HepG2 (cell line): ENCODE measurements around the gene ALDH16A1. TPM values are rescaled to one million over a fixed set of nuclear protein-coding genes. Genes with fewer than 3 reads are reported as not detected.

ENCODE experiments used
- ATAC-seq: fragments of 200-7000 bp; cut with Tn5 transposase; 3 replicates; pipeline ENCODE4 v1.9.1; 2020; ENCODE audit warnings: mild to moderate bottlenecking, moderate library complexity
- BruUV-seq: library from RNA; stranded (reverse); fragments of 400-500 nt; replicated peaks from 2 replicates; lab custom pipeline; 2021; lab: Mats Ljungman, UMichigan
- CTCF ChIA-PET: fragments of 300-600 bp; formaldehyde crosslinking; extraction: SDS; loops from one replicate; lab custom pipeline; 2021; ENCODE audit warnings: low total read pairs, inconsistent platforms, low intra/inter-chr PET ratio; lab: Yijun Ruan, JAX
- POLR2A ChIA-PET: fragments of 350-600 bp; sonication (Branson Sonifier 250); formaldehyde crosslinking; loops from one replicate; lab custom pipeline; 2020; ENCODE audit warnings: antibody characterized with exemption, inconsistent platforms; lab: Yijun Ruan, JAX
- DNase-seq: peaks from one replicate; pipeline ENCODE4 v3.0.0-alpha.2; 2015; ENCODE audit warnings: low spot score
- FAIRE-seq: peaks from 3 replicates; lab custom pipeline; 2011; peaks lifted over from hg19 to GRCh38; lab: Jason Lieb, UNC
- H2AFZ ChIP-seq: one replicate; pipeline ENCODE4 v1.6.1; 2011; ENCODE audit warnings: low read length, inconsistent platforms
- H3K27ac ChIP-seq: fragments of 300-600 bp; 3 replicates; pipeline ENCODE4 v1.8.0; 2011; ENCODE audit warnings: mixed run types, mild to moderate bottlenecking, mixed read lengths, low read length, inconsistent platforms; ENCODE audit not compliant: insufficient read depth; ENCODE audit errors: extremely low read length
- H3K27me3 ChIP-seq, 2 experiments: fragments of 200-600 bp in 1 of 2; 2 replicates in 1 of 2; 3 replicates in 1 of 2; pipeline versions ENCODE4 v1.6.0 to v1.8.0; 2011; ENCODE audit warnings: low read length in 2 of 2, mild to moderate bottlenecking in 2 of 2, moderate library complexity in 2 of 2, inconsistent platforms in 1 of 2; ENCODE audit not compliant: insufficient read depth in 2 of 2, control insufficient read depth in 1 of 2
- H3K36me3 ChIP-seq, 2 experiments: fragments of 200-600 bp in 1 of 2; replicated peaks in 1 of 2; 2 replicates in 1 of 2; 3 replicates in 1 of 2; pipeline versions ENCODE4 v1.5.1 to v1.8.0; 2011; ENCODE audit warnings: low read length in 2 of 2, inconsistent platforms in 1 of 2; ENCODE audit not compliant: insufficient read depth in 2 of 2, control insufficient read depth in 1 of 2
- H3K4me1 ChIP-seq: 2 replicates; pipeline ENCODE4 v1.5.1; 2012; ENCODE audit warnings: low read length, inconsistent platforms; ENCODE audit not compliant: insufficient read depth
- H3K4me2 ChIP-seq: 2 replicates; pipeline ENCODE4 v1.6.0; 2011; ENCODE audit warnings: low read depth, low read length, inconsistent platforms
- H3K4me3 ChIP-seq, 3 experiments: fragments of 200-600 bp in 1 of 3; sonication (generic), shearing (Covaris generic) in 1 of 3; replicated peaks in 1 of 3; 2 replicates each; pipeline ENCODE4 v1.5.1; 2011 to 2016; ENCODE audit warnings: low read length in 3 of 3, inconsistent platforms in 2 of 3, low read depth in 2 of 3, mild to moderate bottlenecking in 2 of 3, control low read depth in 1 of 3, mixed read lengths in 1 of 3; ENCODE audit not compliant: insufficient read depth in 1 of 3
- H3K79me2 ChIP-seq: one replicate; pipeline ENCODE4 v1.6.1; 2011; ENCODE audit warnings: low read length, inconsistent platforms; ENCODE audit not compliant: insufficient read depth
- H3K9ac ChIP-seq: 2 replicates; pipeline ENCODE4 v1.6.0; 2011; ENCODE audit warnings: mild to moderate bottlenecking, low read depth, low read length, inconsistent platforms; ENCODE audit not compliant: insufficient read depth
- H3K9me3 ChIP-seq: 2 replicates; pipeline ENCODE4 v1.5.1; 2012; ENCODE audit warnings: mild to moderate bottlenecking, low read length
- H4K20me1 ChIP-seq: 2 replicates; pipeline ENCODE4 v1.6.0; 2011; ENCODE audit warnings: inconsistent platforms, mild to moderate bottlenecking, low read length, moderate library complexity; ENCODE audit not compliant: insufficient read depth
- ESRRA ChIP-seq: sonication (generic); formaldehyde crosslinking; IDR thresholded peaks from 2 replicates; pipeline ENCODE4 v1.5.1; 2020; ENCODE audit warnings: mild to moderate bottlenecking, low read depth, missing genetic modification reagents
- HDAC6 ChIP-seq: fragments of 200-600 bp; sonication (generic); IDR thresholded peaks from 2 replicates; pipeline ENCODE4 v1.7.0; 2017; ENCODE audit warnings: mild to moderate bottlenecking, antibody characterized with exemption, low read length, low read depth
- KDM5B ChIP-seq: sonication (generic); formaldehyde crosslinking; IDR thresholded peaks from 2 replicates; pipeline ENCODE4 v1.4.0; 2020; ENCODE audit warnings: missing genetic modification reagents, mild to moderate bottlenecking, borderline replicate concordance
- NR2C2 ChIP-seq: sonication (generic); formaldehyde crosslinking; IDR thresholded peaks from 2 replicates; pipeline ENCODE4 v1.4.0; 2020; ENCODE audit warnings: missing genetic modification reagents, mild to moderate bottlenecking, moderate library complexity, borderline replicate concordance
- PTBP1 ChIP-seq: fragments of 200-400 bp; formaldehyde crosslinking; IDR thresholded peaks from 2 replicates; pipeline ENCODE4 v1.6.1; 2018; ENCODE audit warnings: low read length, low read depth; ENCODE audit not compliant: poor library complexity, severe bottlenecking
- SOX13 ChIP-seq, 3 experiments: fragments of 450-650 bp in 1 of 3; sonication (generic) in 1 of 3; formaldehyde crosslinking in 1 of 3; IDR thresholded peaks in 2 of 3; conservative IDR thresholded peaks in 1 of 3; 2 replicates each; pipeline versions ENCODE4 v1.5.0 to v1.6.1; 2016 to 2020; ENCODE audit warnings: antibody characterized with exemption in 1 of 3, mild to moderate bottlenecking in 1 of 3, missing compliant biosample characterization in 1 of 3, missing genetic modification reagents in 1 of 3, moderate library complexity in 1 of 3
- SOX6 ChIP-seq, 2 experiments: fragments of 450-650 bp in 1 of 2; sonication (generic) in 1 of 2; formaldehyde crosslinking in 1 of 2; IDR thresholded peaks; 2 replicates each; pipeline versions ENCODE4 v1.4.0 to v1.6.1; 2017 to 2020; ENCODE audit warnings: antibody characterized with exemption in 1 of 2, mild to moderate bottlenecking in 1 of 2, missing genetic modification reagents in 1 of 2
- STAT5B ChIP-seq: sonication (generic); formaldehyde crosslinking; IDR thresholded peaks from 2 replicates; pipeline ENCODE4 v1.4.0; 2020; ENCODE audit warnings: missing genetic modification reagents
- TOE1 ChIP-seq: sonication (generic); formaldehyde crosslinking; IDR thresholded peaks from 2 replicates; pipeline ENCODE4 v1.4.0; 2020; ENCODE audit warnings: mild to moderate bottlenecking, missing genetic modification reagents
- ZNF234 ChIP-seq: sonication (generic); formaldehyde crosslinking; conservative IDR thresholded peaks from 2 replicates; pipeline ENCODE4 v1.5.1; 2020; ENCODE audit warnings: mild to moderate bottlenecking, missing genetic modification reagents
- ZNF251 ChIP-seq: sonication (generic); formaldehyde crosslinking; IDR thresholded peaks from 2 replicates; pipeline ENCODE4 v1.9.0; 2021; ENCODE audit warnings: mild to moderate bottlenecking, missing genetic modification reagents
- ZNF33B ChIP-seq: sonication (generic); formaldehyde crosslinking; IDR thresholded peaks from 2 replicates; pipeline ENCODE4 v1.5.1; 2020; ENCODE audit warnings: mild to moderate bottlenecking, missing genetic modification reagents
- ZNF607 ChIP-seq: sonication (generic); formaldehyde crosslinking; IDR thresholded peaks from 2 replicates; pipeline ENCODE4 v1.5.1; 2020; ENCODE audit warnings: missing genetic modification reagents, mild to moderate bottlenecking, borderline replicate concordance
- ZNF75D ChIP-seq: sonication (generic); formaldehyde crosslinking; IDR thresholded peaks from 2 replicates; pipeline ENCODE4 v1.8.1; 2023; ENCODE audit warnings: missing genetic modification reagents, mild to moderate bottlenecking, borderline replicate concordance
- ZSCAN30 ChIP-seq: sonication (generic); formaldehyde crosslinking; IDR thresholded peaks from 2 replicates; pipeline ENCODE4 v1.5.0; 2020; ENCODE audit warnings: mild to moderate bottlenecking, missing genetic modification reagents
- WGBS: methylation state at CpG from one replicate; pipeline ENCODE4 v1.1.6; 2017; ENCODE audit warnings: low lambda C conversion rate; 5-methylcytosine and 5-hydroxymethylcytosine counted together
- in situ Hi-C: cut with HindIII; loops from 2 replicates; pipeline ENCODE4 v1.10.0; 2017; ENCODE audit warnings: low pct_unique_long_range_greater_than_20kb; ENCODE audit not compliant: extremely low pct_ligation_motif_present
- intact Hi-C: fragments of 100-400 bp; cut with micrococcal nuclease; formaldehyde crosslinking; loops from one replicate; pipeline ENCODE4 v1.10.0; 2022; ENCODE audit not compliant: unreplicated experiment
- polyA plus RNA-seq, 8 experiments: library from polyadenylated mRNA; depleted of rRNA in 3 of 8; stranded (reverse) in 7 of 8; unstranded in 1 of 8; fragments of >200 nt; fragmentation: Illumina TruSeq in 4 of 8; extraction: Trizol in 4 of 8; gene quantifications; 2 replicates each; pipeline versions ENCODE4 v1.2.1 to v1.2.3, GENCODE V29; 2011 to 2016; ENCODE audit warnings: low read depth in 4 of 8, missing spikeins in 1 of 8, mixed read lengths in 1 of 8; ENCODE audit not compliant: insufficient read depth in 1 of 8
- total RNA-seq, 5 experiments: library from RNA; depleted of rRNA; stranded (reverse); fragments of >200 nt; fragmentation: Illumina TruSeq; extraction: Trizol; gene quantifications; 2 replicates each; pipeline ENCODE4 v1.2.3, GENCODE V29; 2016; ENCODE audit warnings: low read depth in 1 of 5
- TF ChIP-seq, protein P1 (sequence below): sonication (generic); formaldehyde crosslinking; IDR thresholded peaks from 2 replicates; pipeline ENCODE4 v1.4.0; 2020; ENCODE audit warnings: missing genetic modification reagents, mild to moderate bottlenecking, borderline replicate concordance
- TF ChIP-seq, protein P2 (sequence below): IDR thresholded peaks from 2 replicates; pipeline ENCODE4 v1.6.1; 2016; ENCODE audit warnings: control low read depth
- TF ChIP-seq, protein P3 (sequence below): sonication (generic); formaldehyde crosslinking; IDR thresholded peaks from 2 replicates; pipeline ENCODE4 v1.5.1; 2020; ENCODE audit warnings: missing genetic modification reagents, mild to moderate bottlenecking, borderline replicate concordance

ALDH16A1 gene
- total and polyA plus RNA-seq, 2 of the 13 experiments (the other 11 are each of a cell fraction or from before 2014, with no cell fraction given), result 8.4 to 34.9 TPM

DNA sequence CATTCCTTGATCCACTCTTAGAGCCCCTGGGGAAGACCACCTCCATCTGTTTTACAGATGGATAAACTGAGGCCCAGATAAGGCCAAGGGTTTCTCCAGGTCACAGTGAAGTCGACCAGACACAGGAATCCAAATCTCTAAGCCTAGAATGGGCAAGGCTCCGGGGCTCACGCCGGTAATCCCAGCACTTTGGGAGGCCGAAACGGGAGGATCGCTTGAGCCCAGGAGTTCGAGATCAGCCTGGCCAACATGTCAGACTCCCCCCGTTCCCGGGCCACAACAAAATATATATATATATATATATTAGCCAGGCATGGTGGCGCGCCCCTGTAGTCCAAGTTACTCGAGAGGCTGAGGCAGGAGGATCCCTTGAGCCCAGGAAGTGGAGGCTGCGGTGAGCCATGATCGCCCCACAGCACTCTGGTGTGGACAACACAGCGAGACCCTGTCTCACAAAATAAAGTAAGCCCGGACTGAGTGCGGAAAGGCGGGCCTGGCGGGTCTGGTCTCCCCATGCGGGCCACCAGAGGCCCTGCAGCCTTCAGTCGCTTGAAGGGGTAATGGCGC lies 33.8 kb downstream of the ALDH16A1 start:
- no peak for DNase-seq
- 87% methylated on average over 15 of the region's 23 CpGs for WGBS
- intact Hi-C loops, result no loop called here
- no peak for ATAC-seq
- ChIA-PET CTCF (no interaction called here), POLR2A (interaction anchor here (1.4 to 1.6 kb wide), 3 partner anchors 8 to 16 kb away, joined by 3 to 13 read pairs (median 6); partner anchors contain the start of gene RPS11)
- Histone ChIP-seq H2AFZ (no peak overlapping the region), H3K4me2 (peak overlapping the region; percentile 80), H3K27ac (peak overlapping the region; percentile 70), H3K9ac (peak overlapping the region; percentile 82), H3K27me3 (peaks cover 0 to 3% of the 10 kb centered on the region in 2 experiments; a peak in 1 of 5 replicates), H3K79me2 (peaks cover 37% of the 10 kb centered on the region), H3K4me3 (peak overlapping the region in 2 of 3 experiments; percentile 50 to 63; a peak in 3 of 6 replicates), H3K36me3 (peaks cover 19 to 29% of the 10 kb centered on the region in 2 experiments), H3K4me1 (peaks cover 29% of the 10 kb centered on the region), H3K9me3 (no peaks in the 10 kb centered on the region), H4K20me1 (peaks cover 39% of the 10 kb centered on the region)
- in situ Hi-C loops, result no loop called here
- no peak for FAIRE-seq
- TSS peak; percentile 49 for BruUV-seq
- TF ChIP-seq ZNF75D (CRISPR knock-in tag), result no peak
- no peak for TF ChIP-seq ESRRA
- TF ChIP-seq STAT5B (CRISPR knock-in tag), result no peak
- TF ChIP-seq KDM5B (CRISPR knock-in tag), result 0 out of 2 replicates have a peak, but pooled peaks have one; percentile 11
- no peak for TF ChIP-seq PTBP1
- TF ChIP-seq TOE1, result 0 out of 2 replicates have a peak, but pooled peaks have one; percentile 2
- TF ChIP-seq NR2C2, result no peak
- no peak for TF ChIP-seq ZNF33B (CRISPR knock-in tag)
- TF ChIP-seq ZNF607, result no peak
- no peak for TF ChIP-seq ZSCAN30 (CRISPR knock-in tag)
- no peak for TF ChIP-seq SOX6 (IDR thresholded peaks at IDR 0.05)
- TF ChIP-seq SOX6 (CRISPR knock-in tag; IDR thresholded peaks at IDR 0.05), result 0 out of 2 replicates have a peak, but pooled peaks have one; percentile 22
- TF ChIP-seq, protein P1, sequence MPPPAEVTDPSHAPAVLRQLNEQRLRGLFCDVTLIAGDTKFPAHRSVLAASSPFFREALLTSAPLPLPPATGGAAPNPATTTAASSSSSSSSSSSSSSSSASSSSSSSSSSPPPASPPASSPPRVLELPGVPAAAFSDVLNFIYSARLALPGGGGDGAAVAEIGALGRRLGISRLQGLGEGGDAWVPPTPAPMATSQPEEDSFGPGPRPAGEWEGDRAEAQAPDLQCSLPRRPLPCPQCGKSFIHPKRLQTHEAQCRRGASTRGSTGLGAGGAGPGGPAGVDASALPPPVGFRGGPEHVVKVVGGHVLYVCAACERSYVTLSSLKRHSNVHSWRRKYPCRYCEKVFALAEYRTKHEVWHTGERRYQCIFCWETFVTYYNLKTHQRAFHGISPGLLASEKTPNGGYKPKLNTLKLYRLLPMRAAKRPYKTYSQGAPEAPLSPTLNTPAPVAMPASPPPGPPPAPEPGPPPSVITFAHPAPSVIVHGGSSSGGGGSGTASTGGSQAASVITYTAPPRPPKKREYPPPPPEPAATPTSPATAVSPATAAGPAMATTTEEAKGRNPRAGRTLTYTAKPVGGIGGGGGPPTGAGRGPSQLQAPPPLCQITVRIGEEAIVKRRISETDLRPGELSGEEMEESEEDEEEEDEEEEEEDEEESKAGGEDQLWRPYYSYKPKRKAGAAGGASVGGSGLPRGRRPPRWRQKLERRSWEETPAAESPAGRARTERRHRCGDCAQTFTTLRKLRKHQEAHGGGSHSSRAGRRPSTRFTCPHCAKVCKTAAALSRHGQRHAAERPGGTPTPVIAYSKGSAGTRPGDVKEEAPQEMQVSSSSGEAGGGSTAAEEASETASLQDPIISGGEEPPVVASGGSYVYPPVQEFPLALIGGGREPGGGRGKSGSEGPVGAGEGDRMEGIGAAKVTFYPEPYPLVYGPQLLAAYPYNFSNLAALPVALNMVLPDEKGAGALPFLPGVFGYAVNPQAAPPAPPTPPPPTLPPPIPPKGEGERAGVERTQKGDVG (CRISPR knock-in tag), result no peak
- 0 out of 2 replicates have a peak, but pooled peaks have one; percentile 15 for TF ChIP-seq ZNF234
- TF ChIP-seq HDAC6, result no peak
- 0 out of 2 replicates have a peak, but pooled peaks have one; percentile 7 for TF ChIP-seq SOX13 (IDR thresholded peaks at IDR 0.05)
- no peak for TF ChIP-seq SOX13 (CRISPR knock-in tag; conservative IDR thresholded peaks at IDR 0.05 in 1 of 2, IDR thresholded peaks at IDR 0.05 in 1 of 2)
- TF ChIP-seq, protein P2, sequence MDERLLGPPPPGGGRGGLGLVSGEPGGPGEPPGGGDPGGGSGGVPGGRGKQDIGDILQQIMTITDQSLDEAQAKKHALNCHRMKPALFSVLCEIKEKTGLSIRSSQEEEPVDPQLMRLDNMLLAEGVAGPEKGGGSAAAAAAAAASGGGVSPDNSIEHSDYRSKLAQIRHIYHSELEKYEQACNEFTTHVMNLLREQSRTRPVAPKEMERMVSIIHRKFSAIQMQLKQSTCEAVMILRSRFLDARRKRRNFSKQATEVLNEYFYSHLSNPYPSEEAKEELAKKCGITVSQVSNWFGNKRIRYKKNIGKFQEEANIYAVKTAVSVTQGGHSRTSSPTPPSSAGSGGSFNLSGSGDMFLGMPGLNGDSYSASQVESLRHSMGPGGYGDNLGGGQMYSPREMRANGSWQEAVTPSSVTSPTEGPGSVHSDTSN (CRISPR knock-in tag), result no peak
- TF ChIP-seq, protein P3, sequence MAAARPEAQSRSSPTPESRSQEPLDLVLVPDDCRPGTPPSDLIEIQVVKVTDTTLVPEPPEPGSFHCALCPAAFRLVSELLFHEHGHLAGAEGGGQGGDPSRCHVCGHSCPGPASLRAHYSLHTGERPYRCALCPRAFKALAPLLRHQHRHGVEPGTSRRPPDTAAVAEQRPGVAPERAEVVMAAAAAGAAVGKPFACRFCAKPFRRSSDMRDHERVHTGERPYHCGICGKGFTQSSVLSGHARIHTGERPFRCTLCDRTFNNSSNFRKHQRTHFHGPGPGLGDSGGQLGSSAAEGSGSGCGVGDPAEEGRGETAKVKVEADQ, result no peak
- no peak for TF ChIP-seq ZNF251
